ENCODE measurements around the gene RHBDL3.

DNA sequence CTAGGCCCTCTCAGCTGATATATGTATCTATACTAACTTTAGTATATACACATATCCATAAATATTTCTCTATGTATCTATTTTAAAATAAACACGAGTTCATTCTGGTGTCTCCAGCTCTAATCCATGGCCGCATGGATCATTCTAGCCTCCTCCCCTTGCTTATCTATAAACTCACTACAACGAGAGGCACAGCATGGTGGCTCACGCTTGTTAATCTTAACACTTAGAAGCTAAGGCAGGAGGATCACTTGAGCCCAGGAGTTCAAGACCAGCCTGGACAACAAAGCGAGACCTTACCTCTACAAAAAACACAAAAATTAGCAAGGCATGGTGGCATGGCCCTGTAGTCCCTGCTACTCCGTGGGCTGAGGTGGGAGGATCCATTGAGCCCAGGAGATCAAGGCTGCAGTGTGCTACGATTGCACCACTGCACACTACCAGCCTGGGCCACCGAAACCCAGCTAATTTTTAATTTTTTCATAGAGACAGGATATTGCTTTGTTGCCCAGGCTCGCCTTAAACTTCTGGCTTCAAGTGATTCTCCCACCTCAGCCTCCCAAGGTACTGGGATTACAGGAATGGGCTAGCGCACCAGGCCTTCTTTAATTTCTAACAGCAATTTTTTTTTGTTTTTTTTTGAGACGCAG, 80.4 kb downstream of the RHBDL3 start:
- TF ChIP-seq EZH2 (IDR thresholded peaks at IDR 0.05; ENCODE audit: borderline replicate concordance) (no peak), CTCF (IDR thresholded peaks at IDR 0.05; ENCODE audit: poor library complexity) (no peak), EZH2phosphoT487 (IDR thresholded peaks at IDR 0.05; ENCODE audit: low read depth, severe bottlenecking, unreplicated experiment) (no peak)

All from hepatocyte (in vitro differentiated cells).